ENCODE data around the gene HS3ST1.

DNA sequence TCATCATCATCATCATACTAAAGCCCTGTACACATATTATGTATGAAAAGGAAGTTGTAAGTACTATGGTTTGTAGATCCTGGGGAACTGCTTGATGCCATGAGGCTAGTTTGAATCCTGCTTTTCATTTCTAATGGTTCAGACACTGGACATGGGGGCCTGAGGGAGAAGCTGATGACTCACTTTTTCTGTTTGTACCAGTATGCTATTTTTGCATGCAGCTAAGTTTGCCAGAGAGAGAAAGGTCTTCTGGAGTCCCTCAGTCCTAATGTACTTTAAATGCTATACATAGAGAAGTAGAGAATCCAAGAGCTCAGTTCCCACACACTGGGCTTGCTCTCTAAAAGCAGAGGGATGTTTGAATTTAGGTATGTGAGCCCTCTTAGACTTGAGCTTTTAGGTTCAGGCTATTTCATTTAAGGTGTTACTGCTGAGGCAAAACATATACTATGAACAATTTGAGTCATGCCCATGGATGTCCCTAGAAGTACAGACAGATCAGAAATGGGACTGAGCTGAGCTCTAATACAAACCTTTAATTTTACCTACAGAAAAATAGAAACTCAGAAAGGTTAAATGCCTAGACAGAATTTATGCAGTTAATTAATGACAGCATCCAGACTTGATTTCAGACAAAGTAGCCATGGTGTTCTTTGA, 17.6 kb upstream of the HS3ST1 start:
- TF ChIP-seq, protein P1, sequence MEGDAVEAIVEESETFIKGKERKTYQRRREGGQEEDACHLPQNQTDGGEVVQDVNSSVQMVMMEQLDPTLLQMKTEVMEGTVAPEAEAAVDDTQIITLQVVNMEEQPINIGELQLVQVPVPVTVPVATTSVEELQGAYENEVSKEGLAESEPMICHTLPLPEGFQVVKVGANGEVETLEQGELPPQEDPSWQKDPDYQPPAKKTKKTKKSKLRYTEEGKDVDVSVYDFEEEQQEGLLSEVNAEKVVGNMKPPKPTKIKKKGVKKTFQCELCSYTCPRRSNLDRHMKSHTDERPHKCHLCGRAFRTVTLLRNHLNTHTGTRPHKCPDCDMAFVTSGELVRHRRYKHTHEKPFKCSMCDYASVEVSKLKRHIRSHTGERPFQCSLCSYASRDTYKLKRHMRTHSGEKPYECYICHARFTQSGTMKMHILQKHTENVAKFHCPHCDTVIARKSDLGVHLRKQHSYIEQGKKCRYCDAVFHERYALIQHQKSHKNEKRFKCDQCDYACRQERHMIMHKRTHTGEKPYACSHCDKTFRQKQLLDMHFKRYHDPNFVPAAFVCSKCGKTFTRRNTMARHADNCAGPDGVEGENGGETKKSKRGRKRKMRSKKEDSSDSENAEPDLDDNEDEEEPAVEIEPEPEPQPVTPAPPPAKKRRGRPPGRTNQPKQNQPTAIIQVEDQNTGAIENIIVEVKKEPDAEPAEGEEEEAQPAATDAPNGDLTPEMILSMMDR (IDR thresholded peaks at IDR 0.05) = no peak
- TF ChIP-seq EZH2 (IDR thresholded peaks at IDR 0.05) (no peak), EZH2phosphoT487 (IDR thresholded peaks at IDR 0.05) (no peak)
